D721Med (cell line): Measurements from ENCODE around the gene CDC14B.
A peak's percentile ranks its signal among the peaks of the same experiment; 100 is the strongest.

Source experiments
- DNase-seq: peaks from one replicate; pipeline ENCODE4 v3.0.0; 2011; ENCODE audit warnings: low spot score; ENCODE audit not compliant: insufficient read length
- FAIRE-seq: peaks from 2 replicates; lab custom pipeline; 2011; peaks lifted over from hg19 to GRCh38; lab: Jason Lieb, UNC
- TF ChIP-seq, protein P1 (sequence below): IDR thresholded peaks from 2 replicates; pipeline ENCODE4 v1.5.1; 2012; ENCODE audit warnings: mild to moderate bottlenecking, control low read depth; ENCODE audit not compliant: insufficient read depth; ENCODE audit errors: missing control alignments

Gene CDC14B

DNA sequence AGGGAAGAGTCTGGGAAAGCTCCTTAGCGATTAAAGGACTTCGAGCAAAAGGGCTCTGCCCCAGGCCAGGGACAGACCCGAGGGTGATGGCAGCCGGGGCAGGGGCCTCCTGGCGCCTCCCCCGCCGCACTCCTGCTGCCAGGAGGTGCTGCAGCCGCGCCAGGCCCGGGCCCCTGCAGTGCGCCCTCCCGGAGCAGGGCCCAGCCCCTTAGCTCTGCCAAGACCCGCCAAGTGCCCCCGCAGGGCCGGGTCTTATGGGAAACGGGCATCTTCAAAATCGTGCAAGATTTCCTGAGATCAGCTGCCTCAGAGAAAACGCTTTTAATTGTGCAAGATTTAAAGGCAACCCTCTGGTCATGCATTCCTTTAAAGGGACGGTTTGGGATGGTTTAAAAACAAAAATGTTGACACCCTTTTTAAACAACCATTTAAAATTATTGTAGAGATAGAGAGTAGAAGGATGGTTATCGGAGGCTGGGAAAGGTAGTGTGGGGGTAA, 52.4 kb downstream of the CDC14B start:
- no peak for FAIRE-seq
- no peak for DNase-seq
- TF ChIP-seq, protein P1, sequence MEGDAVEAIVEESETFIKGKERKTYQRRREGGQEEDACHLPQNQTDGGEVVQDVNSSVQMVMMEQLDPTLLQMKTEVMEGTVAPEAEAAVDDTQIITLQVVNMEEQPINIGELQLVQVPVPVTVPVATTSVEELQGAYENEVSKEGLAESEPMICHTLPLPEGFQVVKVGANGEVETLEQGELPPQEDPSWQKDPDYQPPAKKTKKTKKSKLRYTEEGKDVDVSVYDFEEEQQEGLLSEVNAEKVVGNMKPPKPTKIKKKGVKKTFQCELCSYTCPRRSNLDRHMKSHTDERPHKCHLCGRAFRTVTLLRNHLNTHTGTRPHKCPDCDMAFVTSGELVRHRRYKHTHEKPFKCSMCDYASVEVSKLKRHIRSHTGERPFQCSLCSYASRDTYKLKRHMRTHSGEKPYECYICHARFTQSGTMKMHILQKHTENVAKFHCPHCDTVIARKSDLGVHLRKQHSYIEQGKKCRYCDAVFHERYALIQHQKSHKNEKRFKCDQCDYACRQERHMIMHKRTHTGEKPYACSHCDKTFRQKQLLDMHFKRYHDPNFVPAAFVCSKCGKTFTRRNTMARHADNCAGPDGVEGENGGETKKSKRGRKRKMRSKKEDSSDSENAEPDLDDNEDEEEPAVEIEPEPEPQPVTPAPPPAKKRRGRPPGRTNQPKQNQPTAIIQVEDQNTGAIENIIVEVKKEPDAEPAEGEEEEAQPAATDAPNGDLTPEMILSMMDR: no peak

DNA sequence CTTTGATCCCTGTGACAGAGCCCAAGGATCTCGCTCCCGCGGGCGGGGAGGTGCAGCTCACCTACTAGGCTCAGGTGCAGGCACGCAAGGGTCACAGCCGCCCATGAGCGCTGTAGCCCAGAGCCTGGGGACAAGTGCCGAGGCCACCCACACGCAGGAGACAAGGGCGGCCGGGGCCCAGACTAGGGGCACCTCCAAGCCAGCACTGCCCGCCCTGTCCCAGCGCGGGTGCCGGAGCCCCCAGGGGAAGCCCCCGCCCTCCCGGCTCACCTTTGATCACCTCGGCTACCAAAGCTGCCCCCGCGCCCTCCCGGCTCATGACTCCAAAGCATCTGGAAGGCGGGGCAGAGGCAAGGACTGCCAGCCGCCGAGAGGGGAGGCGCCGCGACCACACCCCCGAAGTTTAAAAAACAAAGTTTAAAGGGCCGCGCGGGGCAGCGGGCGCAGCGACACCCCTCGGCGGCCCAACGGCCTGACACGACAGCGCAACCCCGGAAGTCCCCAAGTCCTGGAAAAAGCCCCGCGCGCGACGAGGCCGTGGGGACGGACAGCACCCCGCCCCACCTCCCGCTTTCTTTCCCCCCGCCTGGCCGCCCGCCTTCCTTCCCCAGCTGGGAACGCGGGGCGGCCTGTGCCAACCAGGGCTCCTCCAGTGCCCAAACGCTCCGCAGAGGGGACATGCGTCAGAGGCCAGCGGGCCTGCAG, 53.0 kb downstream of the CDC14B start:
- FAIRE-seq (no peak), DNase-seq (peak; percentile 26)
- TF ChIP-seq, protein P1: peak; percentile 42

DNA sequence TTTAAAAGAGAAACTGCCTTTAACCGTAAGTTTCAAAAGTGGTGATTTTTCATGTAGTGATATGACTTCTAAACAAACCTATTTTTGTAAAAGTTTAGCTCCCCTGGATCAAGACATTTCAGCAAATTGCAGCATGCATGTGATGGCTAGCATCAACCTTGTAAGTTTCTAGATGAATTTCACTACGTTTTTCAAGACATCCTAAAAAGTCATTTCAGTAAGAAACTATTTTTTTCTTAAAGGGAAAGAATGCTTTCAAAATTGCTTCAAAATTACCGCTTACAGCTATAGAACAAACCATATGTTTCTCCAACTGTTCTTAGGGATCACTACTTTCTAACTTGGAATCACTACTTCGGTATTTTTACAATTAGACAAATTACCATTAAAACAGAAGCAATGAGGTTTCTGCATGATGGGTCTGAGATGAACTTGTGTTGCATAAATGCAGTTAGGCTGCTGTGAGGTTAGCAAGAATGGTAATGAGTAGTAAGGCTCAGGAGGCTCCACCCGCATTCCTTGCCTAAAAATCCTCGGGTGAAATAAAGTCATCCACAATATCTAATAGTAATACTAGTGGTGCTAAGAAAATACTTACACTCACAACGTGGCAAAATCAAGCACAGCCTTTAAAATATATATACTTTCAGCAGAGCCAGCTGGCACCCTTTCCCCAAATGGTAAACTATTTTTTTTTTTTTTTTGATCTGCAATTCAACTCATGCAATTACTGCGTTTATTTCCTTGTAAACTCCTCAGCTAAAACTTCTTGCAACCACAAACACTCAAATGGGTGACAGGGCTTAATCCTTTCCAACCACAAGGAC, 53.8 kb downstream of the CDC14B start:
- FAIRE-seq (no peak), DNase-seq (no peak)
- TF ChIP-seq, protein P1: no peak

DNA sequence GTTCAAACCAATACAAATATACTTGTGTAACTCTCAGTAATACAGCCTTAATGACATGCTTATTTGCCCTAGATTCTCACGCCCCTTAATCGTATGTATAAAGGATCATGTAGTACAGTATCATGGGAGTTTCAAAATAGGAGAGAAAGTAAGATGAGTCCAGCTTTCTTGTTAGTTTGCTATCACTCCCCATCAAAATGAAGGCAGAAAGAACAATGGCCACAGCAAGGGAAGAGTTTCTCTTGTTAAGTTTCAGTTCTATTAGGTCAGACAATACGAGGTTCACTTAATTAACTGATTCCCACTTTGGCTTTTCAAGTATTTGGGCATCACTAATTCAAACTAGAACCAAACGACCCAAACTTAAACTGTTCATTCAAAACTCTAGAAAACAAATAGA, 55.4 kb downstream of the CDC14B start:
- DNase-seq (no peak), FAIRE-seq (no peak)
- TF ChIP-seq, protein P1: no peak

DNA sequence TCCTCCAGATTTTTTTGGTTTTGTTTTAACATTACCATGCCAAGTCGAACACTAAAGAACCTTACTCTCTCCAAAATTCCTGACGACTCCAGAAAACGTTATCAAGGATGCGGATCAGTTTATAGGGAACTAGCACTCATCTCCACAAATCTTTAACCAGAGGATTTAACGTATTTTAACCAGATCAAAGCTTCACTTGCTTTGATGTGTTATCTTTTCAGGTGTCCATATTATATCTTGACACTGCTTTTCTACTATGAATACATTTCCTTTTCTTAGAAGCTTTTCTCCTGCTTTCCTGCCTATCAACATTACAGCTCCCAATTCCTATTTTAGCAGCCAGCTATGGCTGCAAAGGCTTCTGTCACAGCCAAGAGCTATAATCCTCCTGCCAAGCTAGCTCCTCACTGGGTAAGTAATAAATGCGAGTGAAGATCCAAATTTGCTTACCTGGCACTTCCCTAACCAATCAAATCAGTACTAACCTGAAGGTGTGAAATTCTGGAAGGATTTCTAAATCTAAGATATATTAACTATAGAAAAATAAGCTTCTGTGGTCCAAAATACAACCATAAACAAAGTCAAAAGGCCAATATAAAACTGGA, 60.2 kb downstream of the CDC14B start:
- TF ChIP-seq, protein P1: no peak
- no peak for FAIRE-seq
- no peak for DNase-seq

DNA sequence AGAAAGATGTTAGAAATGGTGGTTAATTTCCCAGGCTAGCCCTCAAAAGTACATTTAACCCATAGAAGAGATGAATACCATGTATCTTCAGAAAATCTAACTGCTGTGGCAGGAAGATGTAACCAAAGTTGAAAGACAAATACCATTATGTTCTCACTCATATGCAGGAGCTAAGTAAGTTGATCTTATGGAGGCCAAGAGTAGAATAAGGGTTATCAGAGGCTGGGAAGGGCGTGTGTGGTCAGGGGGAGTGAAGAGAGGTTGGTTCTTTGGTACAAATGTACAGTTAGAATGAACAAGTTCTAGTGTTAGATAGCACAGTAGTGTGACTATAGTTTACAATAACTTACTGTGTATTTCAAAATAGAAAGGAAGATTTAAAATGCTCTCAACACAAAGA, 61.7 kb downstream of the CDC14B start:
- FAIRE-seq (no peak), DNase-seq (no peak)
- TF ChIP-seq, protein P1: no peak
